HepG2 (cell line): ENCODE measurements around the gene MSMB. TPM values are rescaled to one million over a fixed set of nuclear protein-coding genes. Genes with fewer than 3 reads are reported as not detected.

ENCODE experiments used
- FOXA3 ChIP-seq: IDR thresholded peaks from 2 replicates; pipeline ENCODE4 v1.6.1; 2016; ENCODE audit warnings: missing genetic modification reagents, missing compliant biosample characterization
- NCOA5 ChIP-seq: sonication (generic); formaldehyde crosslinking; IDR thresholded peaks from 2 replicates; pipeline ENCODE4 v1.4.0; 2020; ENCODE audit warnings: missing genetic modification reagents
- PATZ1 ChIP-seq: sonication (generic); formaldehyde crosslinking; IDR thresholded peaks from 2 replicates; pipeline ENCODE4 v1.4.0; 2020; ENCODE audit warnings: missing genetic modification reagents
- PRDM10 ChIP-seq: sonication (generic); formaldehyde crosslinking; IDR thresholded peaks from 2 replicates; pipeline ENCODE4 v1.4.0; 2020; ENCODE audit warnings: low read depth, missing genetic modification reagents
- RBFOX2 ChIP-seq: fragments of 200-400 bp; formaldehyde crosslinking; IDR thresholded peaks from 2 replicates; pipeline ENCODE4 v1.6.1; 2017; ENCODE audit warnings: low read depth, mild to moderate bottlenecking, low read length
- REL ChIP-seq: sonication (generic); formaldehyde crosslinking; conservative IDR thresholded peaks from 2 replicates; pipeline ENCODE4 v1.8.0; 2022; ENCODE audit warnings: mild to moderate bottlenecking, missing genetic modification reagents, moderate library complexity
- RORA ChIP-seq: sonication (generic); formaldehyde crosslinking; IDR thresholded peaks from 2 replicates; pipeline ENCODE4 v1.5.0; 2020; ENCODE audit warnings: mild to moderate bottlenecking, missing genetic modification reagents, moderate library complexity
- SIN3B ChIP-seq: fragments of 150-350 bp; IDR thresholded peaks from 2 replicates; pipeline ENCODE4 v1.6.1; 2014; ENCODE audit warnings: low read length
- SMC3 ChIP-seq: IDR thresholded peaks from 2 replicates; pipeline ENCODE4 v1.6.1; 2011; ENCODE audit warnings: low read length, improper control_type of control experiment
- SRF ChIP-seq: IDR thresholded peaks from 2 replicates; pipeline ENCODE4 v1.6.1; 2011; ENCODE audit warnings: mild to moderate bottlenecking, low read depth, low read length, moderate library complexity
- SRSF1 ChIP-seq: fragments of 200-400 bp; formaldehyde crosslinking; optimal IDR thresholded peaks from 2 replicates; pipeline ENCODE3; 2017; ENCODE audit warnings: mild to moderate bottlenecking, low read depth, low read length, moderate library complexity
- STAT6 ChIP-seq: sonication (generic); formaldehyde crosslinking; IDR thresholded peaks from 2 replicates; pipeline ENCODE4 v1.4.0; 2020; ENCODE audit warnings: missing genetic modification reagents, mild to moderate bottlenecking, borderline replicate concordance
- ZNF513 ChIP-seq: sonication (generic); formaldehyde crosslinking; conservative IDR thresholded peaks from 2 replicates; pipeline ENCODE4 v1.5.0; 2020; ENCODE audit warnings: missing genetic modification reagents
- ZNF597 ChIP-seq: sonication (generic); formaldehyde crosslinking; IDR thresholded peaks from 2 replicates; pipeline ENCODE4 v1.5.0; 2020; ENCODE audit warnings: missing genetic modification reagents
- ZNF678 ChIP-seq: sonication (generic); formaldehyde crosslinking; IDR thresholded peaks from 2 replicates; pipeline ENCODE4 v1.4.0; 2020; ENCODE audit warnings: mild to moderate bottlenecking, missing genetic modification reagents
- ZNF709 ChIP-seq: sonication (generic); formaldehyde crosslinking; IDR thresholded peaks from 2 replicates; pipeline ENCODE4 v1.5.0; 2020; ENCODE audit warnings: mild to moderate bottlenecking, missing genetic modification reagents
- polyA plus RNA-seq, 8 experiments: library from polyadenylated mRNA; depleted of rRNA in 3 of 8; stranded (reverse) in 7 of 8; unstranded in 1 of 8; fragments of >200 nt; fragmentation: Illumina TruSeq in 4 of 8; extraction: Trizol in 4 of 8; gene quantifications; 2 replicates each; pipeline versions ENCODE4 v1.2.1 to v1.2.3, GENCODE V29; 2011 to 2016; ENCODE audit warnings: low read depth in 4 of 8, missing spikeins in 1 of 8, mixed read lengths in 1 of 8; ENCODE audit not compliant: insufficient read depth in 1 of 8
- total RNA-seq, 5 experiments: library from RNA; depleted of rRNA; stranded (reverse); fragments of >200 nt; fragmentation: Illumina TruSeq; extraction: Trizol; gene quantifications; 2 replicates each; pipeline ENCODE4 v1.2.3, GENCODE V29; 2016; ENCODE audit warnings: low read depth in 1 of 5

Gene MSMB
- total and polyA plus RNA-seq, 2 of the 13 experiments (the other 11 are each of a cell fraction or from before 2014, with no cell fraction given) = 0.84 TPM; not detected in 1

GRCh38 chr10:46035923-46036849 lies 9.9 kb downstream of the MSMB start (continued):
- no peak for TF ChIP-seq ZNF513 (CRISPR knock-in tag)
- TF ChIP-seq PRDM10 = 0 out of 2 replicates have a peak, but pooled peaks have one; percentile 52
- no peak for TF ChIP-seq STAT6 (CRISPR knock-in tag)
- TF ChIP-seq SIN3B = no peak
- no peak for TF ChIP-seq ZNF709
- TF ChIP-seq RORA = no peak
- TF ChIP-seq SRF = 0 out of 2 replicates have a peak, but pooled peaks have one; percentile 14
- TF ChIP-seq RBFOX2 = peak; percentile 62
- TF ChIP-seq SRSF1 = no peak
- TF ChIP-seq PATZ1 = no peak; the same call in none of the 2 replicates
- peak; percentile 84 for TF ChIP-seq FOXA3 (CRISPR knock-in tag)
- TF ChIP-seq ZNF597 = no peak
- no peak for TF ChIP-seq ZNF678 (CRISPR knock-in tag)
- no peak for TF ChIP-seq NCOA5
- no peak; the same call in 1 of the 2 replicates for TF ChIP-seq REL (CRISPR knock-in tag)
- no peak; the same call in 1 of the 2 replicates for TF ChIP-seq SMC3
